Chondrocyte (in vitro differentiated cells): ENCODE data around the gene WIPF1. TPM values are rescaled to one million over a fixed set of nuclear protein-coding genes. Genes with fewer than 3 reads are reported as not detected.
A peak's percentile ranks its signal among the peaks of the same experiment; 100 is the strongest.

Source experiments
- DNase-seq: peaks from one replicate; pipeline ENCODE4 v3.0.0; 2021; ENCODE audit warnings: mixed read lengths, low spot score
- H3K27ac Mint-ChIP-seq: one replicate; pipeline ENCODE4 v1.8.0; 2021; ENCODE audit warnings: mild to moderate bottlenecking, moderate library complexity, mixed read lengths; ENCODE audit not compliant: unreplicated experiment
- H3K27me3 Mint-ChIP-seq: 2 replicates; pipeline ENCODE4 v1.8.0; 2021; ENCODE audit warnings: low read depth, mixed read lengths
- H3K36me3 Mint-ChIP-seq: 2 replicates; pipeline ENCODE4 v1.8.0; 2021; ENCODE audit warnings: low read depth, mixed read lengths
- H3K4me1 Mint-ChIP-seq: 2 replicates; pipeline ENCODE4 v1.8.0; 2021; ENCODE audit warnings: low read depth, mild to moderate bottlenecking, mixed read lengths
- H3K4me3 Mint-ChIP-seq: one replicate; pipeline ENCODE4 v1.8.0; 2021; ENCODE audit warnings: mild to moderate bottlenecking, moderate library complexity, mixed read lengths; ENCODE audit not compliant: unreplicated experiment
- H3K9me3 Mint-ChIP-seq: 2 replicates; pipeline ENCODE4 v1.8.0; 2021; ENCODE audit warnings: low read depth, mixed read lengths
- total RNA-seq: library from RNA; stranded (reverse); gene quantifications from 3 replicates; pipeline ENCODE4 v1.2.1, GENCODE V29; 2021
- TF ChIP-seq, protein P1 (sequence below): fragments of 200-600 bp; sonication (generic); IDR thresholded peaks from 2 replicates; pipeline ENCODE4 v1.5.0; 2021; ENCODE audit warnings: antibody characterized with exemption, mild to moderate bottlenecking, moderate library complexity

The WIPF1 gene
- total RNA-seq, 1 donor from 2014 or later = 60.0 TPM

GRCh38 chr2:174529916-174530315, 67.7 kb downstream of the WIPF1 start:
- no peak overlapping the region for H3K27ac Mint-ChIP-seq
- H3K4me3 Mint-ChIP-seq = no peak overlapping the region
- H3K36me3 Mint-ChIP-seq = no peaks in the 10 kb centered on the region
- no peak for DNase-seq
- H3K27me3 Mint-ChIP-seq = no peaks in the 10 kb centered on the region
- peaks cover 12% of the 10 kb centered on the region for H3K9me3 Mint-ChIP-seq
- H3K4me1 Mint-ChIP-seq = peaks cover 10% of the 10 kb centered on the region
- TF ChIP-seq, protein P1, sequence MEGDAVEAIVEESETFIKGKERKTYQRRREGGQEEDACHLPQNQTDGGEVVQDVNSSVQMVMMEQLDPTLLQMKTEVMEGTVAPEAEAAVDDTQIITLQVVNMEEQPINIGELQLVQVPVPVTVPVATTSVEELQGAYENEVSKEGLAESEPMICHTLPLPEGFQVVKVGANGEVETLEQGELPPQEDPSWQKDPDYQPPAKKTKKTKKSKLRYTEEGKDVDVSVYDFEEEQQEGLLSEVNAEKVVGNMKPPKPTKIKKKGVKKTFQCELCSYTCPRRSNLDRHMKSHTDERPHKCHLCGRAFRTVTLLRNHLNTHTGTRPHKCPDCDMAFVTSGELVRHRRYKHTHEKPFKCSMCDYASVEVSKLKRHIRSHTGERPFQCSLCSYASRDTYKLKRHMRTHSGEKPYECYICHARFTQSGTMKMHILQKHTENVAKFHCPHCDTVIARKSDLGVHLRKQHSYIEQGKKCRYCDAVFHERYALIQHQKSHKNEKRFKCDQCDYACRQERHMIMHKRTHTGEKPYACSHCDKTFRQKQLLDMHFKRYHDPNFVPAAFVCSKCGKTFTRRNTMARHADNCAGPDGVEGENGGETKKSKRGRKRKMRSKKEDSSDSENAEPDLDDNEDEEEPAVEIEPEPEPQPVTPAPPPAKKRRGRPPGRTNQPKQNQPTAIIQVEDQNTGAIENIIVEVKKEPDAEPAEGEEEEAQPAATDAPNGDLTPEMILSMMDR = no peak

- Mint-ChIP-seq H3K27ac (no peak overlapping the region), H3K4me1 (peaks cover 10% of the 10 kb centered on the region), H3K4me3 (no peak overlapping the region), H3K27me3 (peaks cover 5% of the 10 kb centered on the region), H3K9me3 (peaks cover 12% of the 10 kb centered on the region), H3K36me3 (no peaks in the 10 kb centered on the region)
- DNase-seq = no peak
- TF ChIP-seq, protein P1 = no peak
Observed at GRCh38 chr2:174527959-174528358, 69.6 kb downstream of the WIPF1 start.

GRCh38 chr2:174527101-174527721, 70.4 kb downstream of the WIPF1 start:
- Mint-ChIP-seq H3K4me1 (peaks cover 10% of the 10 kb centered on the region), H3K36me3 (no peaks in the 10 kb centered on the region), H3K27me3 (peaks cover 5% of the 10 kb centered on the region), H3K9me3 (peaks cover 12% of the 10 kb centered on the region), H3K27ac (no peak overlapping the region), H3K4me3 (no peak overlapping the region)
- no peak for DNase-seq
- TF ChIP-seq, protein P1 = no peak

GRCh38 chr2:174524527-174524926, 73.1 kb downstream of the WIPF1 start:
- Mint-ChIP-seq H3K4me1 (no peaks in the 10 kb centered on the region), H3K27me3 (peaks cover 17% of the 10 kb centered on the region), H3K36me3 (no peaks in the 10 kb centered on the region), H3K9me3 (peaks cover 12% of the 10 kb centered on the region), H3K27ac (no peak overlapping the region), H3K4me3 (no peak overlapping the region)
- TF ChIP-seq, protein P1 = no peak
- DNase-seq = no peak

GRCh38 chr2:174522553-174522952, 75.1 kb downstream of the WIPF1 start:
- TF ChIP-seq, protein P1 = peak; percentile 74
- no peaks in the 10 kb centered on the region for H3K4me1 Mint-ChIP-seq
- no peak overlapping the region for H3K27ac Mint-ChIP-seq
- peaks cover 4% of the 10 kb centered on the region for H3K9me3 Mint-ChIP-seq
- H3K27me3 Mint-ChIP-seq = peaks cover 19% of the 10 kb centered on the region
- DNase-seq = no peak
- H3K4me3 Mint-ChIP-seq = no peak overlapping the region
- H3K36me3 Mint-ChIP-seq = no peaks in the 10 kb centered on the region
